Measurements from ENCODE around the gene TKTL1.

GRCh38 chrX:154369449-154370299 lies 74.1 kb downstream of the TKTL1 start:
- TF ChIP-seq POLR2A (IDR thresholded peaks at IDR 0.05): peak in 1 of 2 donors; percentile 12
- no peak for TF ChIP-seq CTCF (IDR thresholded peaks at IDR 0.05)
